Naive thymus-derived CD4-positive, alpha-beta T cell (primary cell): Measurements from ENCODE around the gene SCO1. TPM values are rescaled to one million over a fixed set of nuclear protein-coding genes. Genes with fewer than 3 reads are reported as not detected.

ENCODE experiments used
- ATAC-seq: fragments of 150-1000 bp; cut with Tn5 transposase; 2 replicates; pipeline ENCODE4 v1.10.0; 2021; ENCODE audit warnings: mild to moderate bottlenecking, moderate library complexity
- CTCF ChIA-PET: fragments of 350-600 bp; sonication (Branson Sonifier 250); formaldehyde crosslinking; loops from one replicate; lab custom pipeline; 2021; ENCODE audit warnings: antibody characterized with exemption; lab: Charles Lee
- POLR2A ChIA-PET: fragments of 350-600 bp; sonication (Branson Sonifier 250); formaldehyde crosslinking; loops from one replicate; lab custom pipeline; 2021; ENCODE audit warnings: antibody characterized with exemption, inconsistent platforms; lab: Charles Lee
- DNase-seq, 9 donors: peaks; one replicate each; pipeline versions ENCODE4 v3.0.0 to v3.0.0-alpha.2; 2020 to 2022; ENCODE audit warnings: mixed read lengths in 1 of 9
- H3K27ac ChIP-seq: one replicate; pipeline ENCODE4 v1.7.0; 2013; ENCODE audit warnings: mild to moderate bottlenecking, low read depth, low read length, moderate library complexity
- H3K27me3 ChIP-seq, 2 donors: one replicate each; pipeline ENCODE4 v1.7.0; 2013; ENCODE audit warnings: low read length in 2 of 2, mild to moderate bottlenecking in 2 of 2, moderate library complexity in 2 of 2; ENCODE audit not compliant: control insufficient read depth in 2 of 2, insufficient read depth in 2 of 2
- H3K36me3 ChIP-seq, 3 experiments: 1 replicate in 2 of 3; 2 replicates in 1 of 3; pipeline ENCODE4 v1.7.0; 2013; ENCODE audit warnings: low read length in 3 of 3, mild to moderate bottlenecking in 3 of 3, moderate library complexity in 1 of 3; ENCODE audit not compliant: insufficient read depth in 3 of 3, control insufficient read depth in 2 of 3
- H3K4me1 ChIP-seq, 2 donors: one replicate each; pipeline ENCODE4 v1.7.0; 2013; ENCODE audit warnings: low read length in 2 of 2, mild to moderate bottlenecking in 2 of 2, moderate library complexity in 1 of 2; ENCODE audit not compliant: control insufficient read depth in 2 of 2, insufficient read depth in 2 of 2
- H3K4me3 ChIP-seq: 2 replicates; pipeline ENCODE4 v1.7.0; 2013; ENCODE audit warnings: mild to moderate bottlenecking, low read length
- H3K9me3 ChIP-seq, 3 experiments: 1 replicate in 2 of 3; 2 replicates in 1 of 3; pipeline ENCODE4 v1.7.0; 2013; ENCODE audit warnings: low read length in 3 of 3; ENCODE audit not compliant: control insufficient read depth in 2 of 3
- H3K27ac Mint-ChIP-seq, 9 donors: one replicate each; pipeline ENCODE4 v1.8.0; 2020 to 2022; ENCODE audit warnings: mixed read lengths in 9 of 9, mild to moderate bottlenecking in 8 of 9, moderate library complexity in 5 of 9, inconsistent platforms in 2 of 9
- H3K27me3 Mint-ChIP-seq, 5 donors: one replicate each; pipeline ENCODE4 v1.8.0; 2021 to 2022; ENCODE audit warnings: mixed read lengths in 5 of 5, mild to moderate bottlenecking in 1 of 5
- H3K36me3 Mint-ChIP-seq, 5 donors: one replicate each; pipeline ENCODE4 v1.8.0; 2020 to 2022; ENCODE audit warnings: mixed read lengths in 5 of 5, mild to moderate bottlenecking in 3 of 5, inconsistent platforms in 1 of 5
- H3K4me1 Mint-ChIP-seq, 7 donors: one replicate each; pipeline ENCODE4 v1.8.0; 2020 to 2022; ENCODE audit warnings: mixed read lengths in 7 of 7, mild to moderate bottlenecking in 3 of 7, inconsistent platforms in 1 of 7
- H3K4me3 Mint-ChIP-seq, 10 donors: one replicate each; pipeline ENCODE4 v1.8.0; 2020 to 2022; ENCODE audit warnings: mild to moderate bottlenecking in 10 of 10, mixed read lengths in 10 of 10, moderate library complexity in 6 of 10, inconsistent platforms in 2 of 10
- H3K9me3 Mint-ChIP-seq, 11 donors: one replicate each; pipeline ENCODE4 v1.8.0; 2020 to 2022; ENCODE audit warnings: mixed read lengths in 11 of 11, mild to moderate bottlenecking in 4 of 11, inconsistent platforms in 1 of 11, moderate library complexity in 1 of 11
- intact Hi-C, 2 donors: fragments of 100-400 bp; cut with micrococcal nuclease; formaldehyde crosslinking; loops; one replicate each; pipeline ENCODE4 v1.15.1; 2023
- polyA plus RNA-seq, 2 donors: library from polyadenylated mRNA; unstranded; fragments of 300-500 nt; fragmentation: Illumina TruSeq; gene quantifications; one replicate each; pipeline ENCODE4 v1.2.3, GENCODE V29; 2021
- total RNA-seq, 6 experiments: library from RNA in 5 of 6; stranded (reverse) in 5 of 6; gene quantifications; 1 replicate in 5 of 6; 2 replicates in 1 of 6; pipeline ENCODE4 v1.2.3 and lab custom pipeline; 2021 to 2026

The SCO1 gene
- total and polyA plus RNA-seq, 7 experiments from 2014 or later, result 13.6 to 29.2 (median 17.5) TPM

GRCh38 chr17:10716218-10716617 lies 18.9 kb upstream of the SCO1 start:
- no peak for ATAC-seq
- intact Hi-C loops, result no loop called here
- Histone ChIP-seq H3K27me3 (no peaks in the 10 kb centered on the region), H3K9me3 (no peaks in the 10 kb centered on the region), H3K4me3 (no peak overlapping the region), H3K27ac (no peak overlapping the region), H3K4me1 (no peaks in the 10 kb centered on the region), H3K36me3 (peaks cover 4 to 15% (median 7%) of the 10 kb centered on the region in 3 experiments)
- no peaks in the 10 kb centered on the region for H3K9me3 Mint-ChIP-seq
- peak overlapping the region in 8 of 9 donors; percentile 13 to 85 (median 42) for H3K27ac Mint-ChIP-seq
- H3K4me3 Mint-ChIP-seq, result no peak overlapping the region
- CTCF ChIA-PET, result no interaction called here
- POLR2A ChIA-PET, result interaction anchor here (1.2 kb wide), 1 partner anchor 9 kb away, joined by 4 read pairs; no protein-coding TSS in a partner anchor
- H3K27me3 Mint-ChIP-seq, result no peaks in the 10 kb centered on the region
- H3K36me3 Mint-ChIP-seq, result peaks cover 8 to 47% (median 25%) of the 10 kb centered on the region in 5 donors
- no peak for DNase-seq
- peaks cover 0 to 18% (median 4%) of the 10 kb centered on the region in 7 donors for H3K4me1 Mint-ChIP-seq

GRCh38 chr17:10713318-10713717 lies 16.0 kb upstream of the SCO1 start:
- intact Hi-C loops, result no loop called here
- CTCF ChIA-PET, result no interaction called here
- H3K4me1 Mint-ChIP-seq, result peaks cover 4 to 32% (median 15%) of the 10 kb centered on the region in 7 donors
- POLR2A ChIA-PET, result no interaction called here
- peaks cover 12 to 60% (median 35%) of the 10 kb centered on the region in 5 donors for H3K36me3 Mint-ChIP-seq
- H3K4me3 ChIP-seq, result no peak overlapping the region
- H3K27me3 ChIP-seq, result no peaks in the 10 kb centered on the region
- peaks cover 9 to 43% (median 10%) of the 10 kb centered on the region in 3 experiments for H3K36me3 ChIP-seq
- no peak for ATAC-seq
- no peaks in the 10 kb centered on the region for H3K9me3 Mint-ChIP-seq
- H3K27ac Mint-ChIP-seq, result peak overlapping the region in 3 of 9 donors; percentile 17 to 38 (median 19)
- no peaks in the 10 kb centered on the region for H3K4me1 ChIP-seq
- H3K27ac ChIP-seq, result no peak overlapping the region
- no peak for DNase-seq
- no peaks in the 10 kb centered on the region for H3K27me3 Mint-ChIP-seq
- H3K9me3 ChIP-seq, result no peaks in the 10 kb centered on the region
- no peak overlapping the region for H3K4me3 Mint-ChIP-seq

GRCh38 chr17:10705727-10706126 lies 8.4 kb upstream of the SCO1 start:
- peaks cover 7 to 48% (median 18%) of the 10 kb centered on the region in 3 experiments for H3K36me3 ChIP-seq
- H3K9me3 ChIP-seq, result no peaks in the 10 kb centered on the region
- no peak overlapping the region for H3K4me3 ChIP-seq
- POLR2A ChIA-PET, result interaction anchor here (1.0 kb wide), 1 partner anchor 25 kb away, joined by 4 read pairs; no protein-coding TSS in a partner anchor
- peaks cover 32 to 87% (median 69%) of the 10 kb centered on the region in 7 donors for H3K4me1 Mint-ChIP-seq
- H3K4me1 ChIP-seq, result peaks cover 13 to 49% of the 10 kb centered on the region in 2 donors
- peak overlapping the region in 8 of 9 donors; percentile 80 to 99 (median 92) for H3K27ac Mint-ChIP-seq
- H3K27me3 Mint-ChIP-seq, result no peaks in the 10 kb centered on the region
- H3K36me3 Mint-ChIP-seq, result peaks cover 20 to 39% (median 29%) of the 10 kb centered on the region in 5 donors
- intact Hi-C loops, result no loop called here
- DNase-seq, result no peak
- H3K27me3 ChIP-seq, result no peaks in the 10 kb centered on the region
- CTCF ChIA-PET, result interaction anchor here (1.4 kb wide), 1 partner anchor 31 kb away, joined by 3 read pairs; no protein-coding TSS in a partner anchor
- peak overlapping the region; percentile 38 for H3K27ac ChIP-seq
- H3K4me3 Mint-ChIP-seq, result peak overlapping the region in 9 of 10 donors; percentile 2 to 83 (median 29)
- no peak for ATAC-seq
- no peaks in the 10 kb centered on the region for H3K9me3 Mint-ChIP-seq

GRCh38 chr17:10702574-10702973 lies 5.2 kb upstream of the SCO1 start:
- H3K4me1 ChIP-seq, result peaks cover 29 to 64% of the 10 kb centered on the region in 2 donors
- no peaks in the 10 kb centered on the region for H3K9me3 Mint-ChIP-seq

GRCh38 chr17:10699856-10700255 lies 2.5 kb upstream of the SCO1 start:
- Mint-ChIP-seq H3K4me1 (peaks cover 41 to 80% (median 66%) of the 10 kb centered on the region in 7 donors), H3K9me3 (no peaks in the 10 kb centered on the region), H3K27me3 (no peaks in the 10 kb centered on the region), H3K36me3 (peaks cover 4 to 16% (median 9%) of the 10 kb centered on the region in 5 donors), H3K27ac (peak overlapping the region; percentile 81 to 99 (median 93)), H3K4me3 (peak overlapping the region; percentile 67 to 100 (median 80))
- H3K27ac ChIP-seq, result peak overlapping the region; percentile 73
- no peaks in the 10 kb centered on the region for H3K27me3 ChIP-seq
- ATAC-seq (peak; percentile 24), DNase-seq (peak in 7 of 9 donors; percentile 62 to 79 (median 75))
- H3K4me1 ChIP-seq, result peaks cover 29 to 59% of the 10 kb centered on the region in 2 donors
- no peaks in the 10 kb centered on the region for H3K9me3 ChIP-seq
- H3K4me3 ChIP-seq, result peak overlapping the region; percentile 31
- CTCF ChIA-PET, result interaction anchor here (0.6 to 1.3 kb wide), 4 partner anchors 18 to 145 kb away, joined by 4 to 7 read pairs (median 4); no protein-coding TSS in a partner anchor
- intact Hi-C loops, result loop anchor here (2.0 to 10.0 kb wide), 4 partner anchors 15 to 1295 kb away; partner anchors contain the start of genes CFAP52 (in 1 of the 2), STX8 (in 1 of the 2) and ZNF18 (in 1 of the 2)
- peaks cover 2 to 19% (median 2%) of the 10 kb centered on the region in 3 experiments for H3K36me3 ChIP-seq
- POLR2A ChIA-PET, result interaction anchor here (0.7 to 2.1 kb wide), 12 partner anchors 8 to 1297 kb away, joined by 3 to 11 read pairs (median 3); partner anchors contain the start of genes TMEM220 and ZNF18

More at GRCh38 chr17:10702574-10702973, 5.2 kb upstream of the SCO1 start:
- intact Hi-C loops, result no loop called here
- H3K27ac Mint-ChIP-seq, result peak overlapping the region; percentile 63 to 99 (median 91)
- H3K4me3 Mint-ChIP-seq, result peak overlapping the region; percentile 55 to 100 (median 73)
- H3K4me3 ChIP-seq, result no peak overlapping the region
- H3K36me3 ChIP-seq, result peaks cover 7 to 22% (median 13%) of the 10 kb centered on the region in 3 experiments
- no peak for DNase-seq
- H3K27ac ChIP-seq, result peak overlapping the region; percentile 63
- no peaks in the 10 kb centered on the region for H3K27me3 Mint-ChIP-seq
- ATAC-seq, result no peak
- no peaks in the 10 kb centered on the region for H3K27me3 ChIP-seq
- POLR2A ChIA-PET, result interaction anchor here (1.1 to 2.2 kb wide), 2 partner anchors 8 to 16 kb away, joined by 4 to 14 read pairs; no protein-coding TSS in a partner anchor
- CTCF ChIA-PET, result no interaction called here
- no peaks in the 10 kb centered on the region for H3K9me3 ChIP-seq
- H3K36me3 Mint-ChIP-seq, result peaks cover 13 to 28% (median 22%) of the 10 kb centered on the region in 5 donors
- H3K4me1 Mint-ChIP-seq, result peaks cover 35 to 84% (median 71%) of the 10 kb centered on the region in 7 donors

GRCh38 chr17:10698096-10698818 lies 924 bp upstream of the SCO1 start:
- no peaks in the 10 kb centered on the region for H3K9me3 Mint-ChIP-seq
- H3K9me3 ChIP-seq, result no peaks in the 10 kb centered on the region
- ChIA-PET CTCF (no interaction called here), POLR2A (interaction anchor here (1.1 to 2.0 kb wide), 3 partner anchors 12 to 1299 kb away, joined by 3 to 11 read pairs (median 8); partner anchors contain the start of gene ZNF18)
- peaks cover 36 to 77% (median 63%) of the 10 kb centered on the region in 7 donors for H3K4me1 Mint-ChIP-seq
- ATAC-seq, result no peak
- DNase-seq, result no peak
- H3K27me3 ChIP-seq, result no peaks in the 10 kb centered on the region
- peaks cover 0 to 19% (median 0%) of the 10 kb centered on the region in 3 experiments for H3K36me3 ChIP-seq
- H3K27ac Mint-ChIP-seq, result peak overlapping the region; percentile 90 to 99 (median 96)
- H3K36me3 Mint-ChIP-seq, result peaks cover 3 to 23% (median 16%) of the 10 kb centered on the region in 5 donors
- H3K27me3 Mint-ChIP-seq, result no peaks in the 10 kb centered on the region
- H3K27ac ChIP-seq, result peak overlapping the region; percentile 97
- H3K4me3 Mint-ChIP-seq, result peak overlapping the region; percentile 83 to 100 (median 95)
- intact Hi-C loops, result loop anchor here (5.0 to 10.0 kb wide), 3 partner anchors 51 to 1297 kb away; partner anchors contain the start of genes CFAP52 (in 1 of the 2), STX8 (in 1 of the 2) and ZNF18 (in 1 of the 2)
- H3K4me1 ChIP-seq, result peaks cover 25 to 45% of the 10 kb centered on the region in 2 donors
- peak overlapping the region; percentile 95 for H3K4me3 ChIP-seq
